ENCODE data around the gene GIMAP7.

The GIMAP7 gene

DNA sequence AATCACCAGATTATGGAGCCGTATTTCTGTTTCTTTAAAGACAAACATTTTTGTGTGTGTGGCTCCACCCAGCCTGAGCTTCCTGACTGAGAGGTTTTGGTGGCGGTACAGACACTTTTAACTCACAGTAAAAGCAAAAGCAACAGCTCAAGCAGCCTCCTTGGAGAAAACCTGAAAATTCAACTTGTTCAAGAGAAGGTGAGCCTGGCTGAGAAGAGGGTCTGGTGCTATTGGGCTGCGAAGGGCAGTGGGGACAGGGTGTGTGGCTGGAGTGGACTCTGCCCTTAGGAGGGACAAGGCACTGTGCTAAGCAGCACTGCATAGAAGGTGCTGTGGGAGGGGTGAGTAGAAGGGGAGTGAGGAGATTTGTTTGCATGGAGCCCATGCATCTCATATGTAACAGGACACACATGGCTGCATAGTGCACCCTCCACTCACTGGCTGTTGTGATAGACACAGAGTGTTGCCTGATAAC lies at the start of gene GIMAP7:
TSS of gene GIMAP7 (plus strand) at position 125 of the 475 bp plus-strand sequence. CDS start 5,103 bp downstream, outside the sequence.
- in situ Hi-C loops (cut with MboI; ENCODE audit: low pct_unique_long_range_greater_than_20kb, low sequenced_read_pairs, unreplicated experiment), result no loop called here
- DNase-seq (ENCODE audit: low spot score), result peak; percentile 39
- TF ChIP-seq, protein P1, sequence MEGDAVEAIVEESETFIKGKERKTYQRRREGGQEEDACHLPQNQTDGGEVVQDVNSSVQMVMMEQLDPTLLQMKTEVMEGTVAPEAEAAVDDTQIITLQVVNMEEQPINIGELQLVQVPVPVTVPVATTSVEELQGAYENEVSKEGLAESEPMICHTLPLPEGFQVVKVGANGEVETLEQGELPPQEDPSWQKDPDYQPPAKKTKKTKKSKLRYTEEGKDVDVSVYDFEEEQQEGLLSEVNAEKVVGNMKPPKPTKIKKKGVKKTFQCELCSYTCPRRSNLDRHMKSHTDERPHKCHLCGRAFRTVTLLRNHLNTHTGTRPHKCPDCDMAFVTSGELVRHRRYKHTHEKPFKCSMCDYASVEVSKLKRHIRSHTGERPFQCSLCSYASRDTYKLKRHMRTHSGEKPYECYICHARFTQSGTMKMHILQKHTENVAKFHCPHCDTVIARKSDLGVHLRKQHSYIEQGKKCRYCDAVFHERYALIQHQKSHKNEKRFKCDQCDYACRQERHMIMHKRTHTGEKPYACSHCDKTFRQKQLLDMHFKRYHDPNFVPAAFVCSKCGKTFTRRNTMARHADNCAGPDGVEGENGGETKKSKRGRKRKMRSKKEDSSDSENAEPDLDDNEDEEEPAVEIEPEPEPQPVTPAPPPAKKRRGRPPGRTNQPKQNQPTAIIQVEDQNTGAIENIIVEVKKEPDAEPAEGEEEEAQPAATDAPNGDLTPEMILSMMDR (IDR thresholded peaks at IDR 0.05; ENCODE audit: extremely low read depth, insufficient read depth, missing control alignments), result no peak

DNA sequence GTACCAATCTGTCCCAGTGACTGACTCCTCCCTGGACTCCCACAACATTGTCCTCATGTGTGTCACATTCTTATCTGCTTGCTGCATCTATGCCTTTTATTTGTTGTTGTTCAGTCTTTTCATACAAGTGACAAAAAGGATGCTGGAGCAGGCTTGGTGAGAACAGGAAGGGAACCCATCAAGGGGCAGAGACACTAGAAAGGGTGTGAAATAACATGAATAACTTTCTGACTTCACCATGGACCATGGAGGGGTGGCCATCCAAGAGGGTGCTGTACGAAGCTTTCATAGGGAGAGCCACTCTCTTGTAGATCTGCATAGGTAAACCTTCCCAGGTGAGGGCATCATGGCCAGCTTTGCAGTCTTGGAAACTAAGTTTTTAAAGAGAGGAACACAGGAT lies 49.7 kb upstream of the GIMAP7 start:
- TF ChIP-seq, protein P1 (IDR thresholded peaks at IDR 0.05; ENCODE audit: extremely low read depth, insufficient read depth, missing control alignments), result no peak
- DNase-seq (ENCODE audit: low spot score), result no peak
- in situ Hi-C loops (cut with MboI; ENCODE audit: low pct_unique_long_range_greater_than_20kb, low sequenced_read_pairs, unreplicated experiment), result no loop called here

DNA sequence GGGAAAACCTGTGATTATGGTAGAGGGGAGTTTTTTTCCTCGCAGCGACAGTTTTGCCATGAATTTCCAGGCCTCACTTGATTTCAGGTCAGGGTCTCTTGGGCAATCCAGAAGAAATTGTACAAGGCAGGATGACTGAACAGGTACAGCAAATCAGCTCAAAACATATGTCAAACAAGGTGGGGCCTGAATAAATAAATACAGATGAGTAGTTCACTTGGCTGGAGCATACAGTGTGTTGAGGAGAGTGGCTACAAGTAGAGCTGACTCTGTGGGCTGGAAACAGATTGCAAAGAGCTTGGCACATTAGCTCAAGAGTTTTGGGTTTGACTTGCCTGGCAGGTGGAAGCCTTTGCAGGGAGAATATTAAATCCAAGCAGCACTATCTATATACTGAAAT lies 49.3 kb upstream of the GIMAP7 start:
- in situ Hi-C loops (cut with MboI; ENCODE audit: low pct_unique_long_range_greater_than_20kb, low sequenced_read_pairs, unreplicated experiment), result no loop called here
- DNase-seq (ENCODE audit: low spot score), result no peak
- TF ChIP-seq, protein P1 (IDR thresholded peaks at IDR 0.05; ENCODE audit: extremely low read depth, insufficient read depth, missing control alignments), result no peak

DNA sequence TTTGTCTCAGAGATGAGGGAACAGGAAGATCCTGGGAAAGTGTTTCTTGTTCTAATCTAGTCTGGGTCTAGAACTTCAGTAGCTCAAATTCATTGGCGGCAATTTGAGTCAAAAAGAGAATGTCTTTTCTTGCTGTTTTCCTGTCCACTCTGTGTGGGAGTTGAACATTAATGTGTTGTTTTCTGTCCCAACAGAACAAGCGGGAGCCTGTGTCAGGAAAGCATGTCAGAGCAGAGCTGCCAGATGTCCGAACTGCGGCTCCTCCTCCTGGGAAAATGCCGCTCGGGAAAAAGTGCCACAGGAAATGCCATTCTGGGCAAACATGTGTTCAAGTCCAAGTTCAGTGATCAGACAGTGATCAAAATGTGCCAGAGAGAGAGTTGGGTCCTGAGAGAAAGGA lies 48.2 kb upstream of the GIMAP7 start:
- TF ChIP-seq, protein P1 (IDR thresholded peaks at IDR 0.05; ENCODE audit: extremely low read depth, insufficient read depth, missing control alignments), result no peak
- DNase-seq (ENCODE audit: low spot score), result no peak
- in situ Hi-C loops (cut with MboI; ENCODE audit: low pct_unique_long_range_greater_than_20kb, low sequenced_read_pairs, unreplicated experiment), result no loop called here

DNA sequence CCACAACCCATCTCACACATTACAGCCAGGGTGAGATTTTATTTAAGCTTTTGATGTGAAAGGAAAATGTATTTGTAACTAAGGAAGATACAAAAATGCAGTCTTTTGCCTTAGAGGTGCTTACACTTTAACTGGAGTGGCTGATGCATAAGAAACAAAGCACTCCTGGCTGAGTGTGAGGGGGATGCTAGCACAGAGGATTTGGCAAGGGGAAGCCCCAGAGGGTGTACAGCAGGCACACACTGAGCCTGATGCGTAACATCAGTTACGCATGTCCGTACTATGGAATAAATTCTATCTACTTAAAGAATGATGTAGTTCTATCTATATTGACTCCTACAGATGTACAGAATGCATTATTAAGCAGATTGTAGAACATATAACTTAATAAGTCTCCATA lies 46.4 kb upstream of the GIMAP7 start:
- TF ChIP-seq, protein P1 (IDR thresholded peaks at IDR 0.05; ENCODE audit: extremely low read depth, insufficient read depth, missing control alignments), result no peak
- in situ Hi-C loops (cut with MboI; ENCODE audit: low pct_unique_long_range_greater_than_20kb, low sequenced_read_pairs, unreplicated experiment), result no loop called here
- no peak for DNase-seq (ENCODE audit: low spot score)

DNA sequence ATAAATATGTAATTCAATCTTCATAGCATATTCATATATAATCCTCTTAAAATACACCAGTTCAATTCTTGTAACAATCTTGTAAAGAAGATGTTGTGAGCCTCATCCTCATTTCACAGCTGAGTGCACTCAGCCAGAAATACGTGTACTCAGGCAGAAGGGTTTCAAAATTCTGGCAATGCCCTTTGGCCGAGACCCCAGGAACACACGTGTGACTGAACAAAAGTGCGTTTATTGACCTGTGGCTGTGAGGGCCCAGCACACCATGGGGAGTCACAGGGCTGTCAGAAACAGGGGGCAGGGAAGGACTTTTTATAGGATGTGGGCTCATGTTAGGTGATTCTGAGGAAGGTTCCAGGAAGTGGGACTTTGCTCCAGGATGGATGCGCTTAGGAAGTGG lies 42.8 kb upstream of the GIMAP7 start:
- TF ChIP-seq, protein P1 (IDR thresholded peaks at IDR 0.05; ENCODE audit: extremely low read depth, insufficient read depth, missing control alignments), result no peak
- DNase-seq (ENCODE audit: low spot score), result no peak
- in situ Hi-C loops (cut with MboI; ENCODE audit: low pct_unique_long_range_greater_than_20kb, low sequenced_read_pairs, unreplicated experiment), result no loop called here

DNA sequence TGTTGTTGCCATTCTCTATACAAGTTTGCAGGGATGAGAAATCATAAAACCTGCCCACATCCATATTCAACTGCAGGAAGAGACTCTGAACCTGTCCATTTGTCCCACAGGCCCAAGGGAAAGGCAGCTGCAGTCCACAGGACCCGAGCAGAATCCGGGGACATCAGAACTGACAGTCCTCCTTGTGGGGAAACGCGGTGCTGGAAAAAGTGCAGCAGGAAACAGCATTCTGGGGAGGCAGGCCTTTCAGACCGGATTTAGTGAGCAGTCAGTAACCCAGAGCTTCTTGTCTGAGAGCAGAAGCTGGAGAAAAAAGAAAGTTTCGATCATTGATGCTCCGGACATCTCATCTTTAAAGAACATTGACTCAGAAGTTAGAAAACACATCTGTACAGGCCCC lies 40.8 kb upstream of the GIMAP7 start:
- DNase-seq (ENCODE audit: low spot score), result no peak
- in situ Hi-C loops (cut with MboI; ENCODE audit: low pct_unique_long_range_greater_than_20kb, low sequenced_read_pairs, unreplicated experiment), result no loop called here
- TF ChIP-seq, protein P1 (IDR thresholded peaks at IDR 0.05; ENCODE audit: extremely low read depth, insufficient read depth, missing control alignments), result no peak

Measured in GM13977 (cell line).